ENCODE data around the gene DAPK1.

DNA sequence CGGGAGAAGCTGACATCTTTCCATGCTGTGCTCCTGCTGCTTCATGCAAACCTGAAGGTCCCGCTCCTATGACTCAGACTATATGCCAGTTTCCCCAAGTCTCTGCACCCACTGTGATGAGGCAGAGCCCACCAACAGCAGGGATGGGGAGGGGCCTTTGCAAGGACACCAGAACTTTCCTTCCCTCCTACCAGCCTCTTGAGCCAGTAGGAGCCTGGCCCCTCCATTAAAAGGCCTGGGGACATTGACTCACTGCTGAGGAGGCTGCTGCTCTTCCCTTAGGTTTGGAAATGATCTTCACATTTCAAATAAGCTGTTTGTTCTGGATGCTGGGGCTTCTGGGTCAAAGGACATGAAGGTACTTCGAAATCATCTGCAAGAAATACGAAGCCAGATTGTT, 202.2 kb downstream of the DAPK1 start:
- TF ChIP-seq, protein P1, sequence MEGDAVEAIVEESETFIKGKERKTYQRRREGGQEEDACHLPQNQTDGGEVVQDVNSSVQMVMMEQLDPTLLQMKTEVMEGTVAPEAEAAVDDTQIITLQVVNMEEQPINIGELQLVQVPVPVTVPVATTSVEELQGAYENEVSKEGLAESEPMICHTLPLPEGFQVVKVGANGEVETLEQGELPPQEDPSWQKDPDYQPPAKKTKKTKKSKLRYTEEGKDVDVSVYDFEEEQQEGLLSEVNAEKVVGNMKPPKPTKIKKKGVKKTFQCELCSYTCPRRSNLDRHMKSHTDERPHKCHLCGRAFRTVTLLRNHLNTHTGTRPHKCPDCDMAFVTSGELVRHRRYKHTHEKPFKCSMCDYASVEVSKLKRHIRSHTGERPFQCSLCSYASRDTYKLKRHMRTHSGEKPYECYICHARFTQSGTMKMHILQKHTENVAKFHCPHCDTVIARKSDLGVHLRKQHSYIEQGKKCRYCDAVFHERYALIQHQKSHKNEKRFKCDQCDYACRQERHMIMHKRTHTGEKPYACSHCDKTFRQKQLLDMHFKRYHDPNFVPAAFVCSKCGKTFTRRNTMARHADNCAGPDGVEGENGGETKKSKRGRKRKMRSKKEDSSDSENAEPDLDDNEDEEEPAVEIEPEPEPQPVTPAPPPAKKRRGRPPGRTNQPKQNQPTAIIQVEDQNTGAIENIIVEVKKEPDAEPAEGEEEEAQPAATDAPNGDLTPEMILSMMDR (IDR thresholded peaks at IDR 0.05; ENCODE audit: low read depth, low read length) = no peak
- no peak for TF ChIP-seq EZH2phosphoT487 (IDR thresholded peaks at IDR 0.05; ENCODE audit: low read depth)
